Subcutaneous abdominal adipose tissue (tissue), 5 donors: ENCODE results near the gene ZNF669.
A peak's percentile ranks its signal among the peaks of the same experiment; 100 is the strongest.

Source experiments
- H3K27ac ChIP-seq: one replicate; pipeline ENCODE4 v1.7.0; 2013; ENCODE audit warnings: low read depth, mild to moderate bottlenecking, inconsistent platforms, low read length, moderate library complexity
- H3K27me3 ChIP-seq, 5 donors: one replicate each; pipeline ENCODE4 v1.7.0; 2013; ENCODE audit warnings: low read length in 5 of 5, inconsistent platforms in 1 of 5; ENCODE audit not compliant: control insufficient read depth in 5 of 5, insufficient read depth in 4 of 5
- H3K36me3 ChIP-seq, 5 donors: one replicate each; pipeline ENCODE4 v1.7.0; 2013; ENCODE audit warnings: low read length in 5 of 5; ENCODE audit not compliant: control insufficient read depth in 5 of 5, insufficient read depth in 5 of 5
- H3K4me1 ChIP-seq, 5 donors: one replicate each; pipeline ENCODE4 v1.7.0; 2013; ENCODE audit warnings: low read length in 5 of 5, mild to moderate bottlenecking in 3 of 5, moderate library complexity in 1 of 5; ENCODE audit not compliant: control insufficient read depth in 5 of 5, insufficient read depth in 5 of 5
- H3K4me3 ChIP-seq, 5 donors: one replicate each; pipeline ENCODE4 v1.7.0; 2013; ENCODE audit warnings: low read length in 5 of 5, low read depth in 1 of 5
- H3K9ac ChIP-seq, 5 donors: one replicate each; pipeline ENCODE4 v1.7.0; 2013; ENCODE audit warnings: low read length in 5 of 5, mild to moderate bottlenecking in 4 of 5, moderate library complexity in 3 of 5
- H3K9me3 ChIP-seq, 5 donors: one replicate each; pipeline ENCODE4 v1.7.0; 2013; ENCODE audit warnings: low read length in 5 of 5; ENCODE audit not compliant: control insufficient read depth in 5 of 5
- donor health status: healthy.
- donor health status: healthy.
- donor health status: healthy.
- donor health status: healthy.
- donor health status: healthy.

Gene ZNF669

DNA sequence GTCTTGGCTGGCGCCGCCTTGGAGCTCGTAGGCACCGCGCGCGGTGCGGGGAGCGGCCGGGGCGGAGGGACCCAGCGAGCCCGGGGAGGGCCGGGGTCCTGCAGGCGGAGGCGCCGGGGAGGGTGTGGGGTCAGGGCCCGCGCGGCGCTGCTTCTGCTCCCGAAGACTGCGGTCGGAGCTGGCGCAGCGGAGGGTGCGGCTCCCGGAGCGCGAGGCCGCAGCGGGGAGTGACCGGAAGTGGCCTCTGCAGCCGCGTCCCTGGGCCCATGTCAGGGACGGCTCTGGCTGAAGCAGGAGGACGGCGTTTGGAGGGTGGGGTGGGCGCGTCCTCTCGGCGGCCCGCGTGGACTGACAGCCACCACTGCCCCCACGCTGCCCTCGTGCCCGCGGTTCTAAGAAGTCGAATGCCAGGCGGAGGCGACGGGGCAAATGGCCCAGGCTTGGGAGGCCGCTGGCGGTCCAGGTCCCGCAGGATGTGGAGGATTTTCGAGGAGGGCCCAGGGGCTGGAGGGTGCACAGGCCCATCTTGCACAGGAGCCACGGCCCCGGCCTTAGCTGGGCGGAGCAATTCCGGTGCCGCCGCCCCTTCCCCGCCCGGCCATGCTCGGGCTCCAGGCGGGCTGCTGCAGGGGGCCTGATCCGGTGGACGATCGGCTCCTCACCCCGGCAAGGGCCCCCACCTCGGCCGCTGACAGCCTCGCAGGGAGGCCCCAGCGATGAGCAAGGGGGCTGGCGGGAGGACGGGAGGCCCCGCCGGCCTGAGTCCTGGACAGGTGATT lies 7.7 kb upstream of the ZNF669 start:
- Histone ChIP-seq H3K9me3 (no peaks in the 10 kb centered on the region), H3K27ac (peak overlapping the region; percentile 57), H3K36me3 (no peaks in the 10 kb centered on the region), H3K27me3 (no peaks in the 10 kb centered on the region), H3K9ac (peak overlapping the region in 4 of 5 donors; percentile 68 to 73 (median 73)), H3K4me3 (peak overlapping the region in 4 of 5 donors; percentile 64 to 71 (median 68)), H3K4me1 (peaks cover 2 to 25% (median 22%) of the 10 kb centered on the region in 5 donors)

DNA sequence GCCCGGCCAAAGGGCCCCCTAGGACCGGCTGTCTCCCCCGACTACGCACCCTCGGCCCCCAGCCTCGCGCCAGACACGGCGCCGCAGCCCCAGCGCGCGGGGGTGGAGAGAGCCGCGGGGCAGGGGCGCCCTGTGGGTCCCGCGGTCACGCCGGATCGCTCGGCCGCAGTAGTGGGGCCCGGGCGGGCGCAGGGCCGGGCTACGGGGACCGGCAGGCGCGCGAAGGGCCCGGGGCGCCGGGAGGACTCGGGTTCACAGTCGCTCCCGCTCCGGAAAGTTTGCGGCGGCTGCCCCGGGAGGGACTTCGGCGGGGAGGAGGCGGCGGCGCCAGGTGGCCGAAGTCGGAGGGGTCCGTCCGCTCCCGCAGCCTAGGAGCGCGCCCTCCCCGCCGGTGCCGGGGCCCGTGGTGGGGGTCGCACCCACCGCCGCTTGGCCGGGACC lies 7.1 kb upstream of the ZNF669 start:
- Histone ChIP-seq H3K4me1 (peaks cover 2 to 25% (median 22%) of the 10 kb centered on the region in 5 donors), H3K9ac (peak overlapping the region in 4 of 5 donors; percentile 66 to 75 (median 73)), H3K4me3 (peak overlapping the region in 4 of 5 donors; percentile 64 to 71 (median 68)), H3K36me3 (no peaks in the 10 kb centered on the region), H3K27me3 (no peaks in the 10 kb centered on the region), H3K9me3 (no peaks in the 10 kb centered on the region), H3K27ac (peak overlapping the region; percentile 57)

DNA sequence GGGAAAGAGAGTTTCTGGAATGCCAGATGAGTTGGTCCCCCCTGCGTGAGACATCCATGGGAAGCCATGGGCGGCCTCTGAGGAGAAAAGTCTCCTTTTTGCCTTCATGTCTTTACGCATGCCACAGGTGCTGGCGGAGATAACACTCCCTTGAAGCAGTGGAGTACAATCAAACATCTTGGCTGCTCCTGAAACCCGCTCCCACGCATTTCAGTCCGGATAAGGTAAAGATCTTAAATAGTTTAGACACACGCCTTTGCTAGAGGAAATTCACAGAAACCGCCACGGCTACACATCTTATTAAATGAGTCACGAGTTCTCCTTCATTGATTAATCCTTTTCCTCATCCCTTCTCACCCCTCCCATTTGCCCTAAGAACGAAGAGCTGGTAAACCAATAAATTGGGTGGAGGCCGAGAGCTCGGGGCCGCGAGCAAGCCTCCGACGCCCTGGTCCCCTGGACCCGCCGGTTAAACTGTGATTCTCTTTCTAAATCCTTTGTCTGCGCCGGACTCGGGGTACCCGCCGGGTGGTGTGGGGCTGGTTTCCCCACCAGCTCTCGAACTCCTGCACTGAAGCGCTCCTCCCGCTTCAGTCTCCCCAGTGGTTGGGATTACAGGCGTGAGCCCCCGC lies 6.6 kb upstream of the ZNF669 start:
- no peaks in the 10 kb centered on the region for H3K36me3 ChIP-seq
- H3K4me3 ChIP-seq, result peak overlapping the region; percentile 36 to 71 (median 66)
- H3K9ac ChIP-seq, result peak overlapping the region in 4 of 5 donors; percentile 66 to 75 (median 73)
- no peaks in the 10 kb centered on the region for H3K27me3 ChIP-seq
- peak overlapping the region; percentile 57 for H3K27ac ChIP-seq
- no peaks in the 10 kb centered on the region for H3K9me3 ChIP-seq
- H3K4me1 ChIP-seq, result peaks cover 2 to 25% (median 22%) of the 10 kb centered on the region in 5 donors

DNA sequence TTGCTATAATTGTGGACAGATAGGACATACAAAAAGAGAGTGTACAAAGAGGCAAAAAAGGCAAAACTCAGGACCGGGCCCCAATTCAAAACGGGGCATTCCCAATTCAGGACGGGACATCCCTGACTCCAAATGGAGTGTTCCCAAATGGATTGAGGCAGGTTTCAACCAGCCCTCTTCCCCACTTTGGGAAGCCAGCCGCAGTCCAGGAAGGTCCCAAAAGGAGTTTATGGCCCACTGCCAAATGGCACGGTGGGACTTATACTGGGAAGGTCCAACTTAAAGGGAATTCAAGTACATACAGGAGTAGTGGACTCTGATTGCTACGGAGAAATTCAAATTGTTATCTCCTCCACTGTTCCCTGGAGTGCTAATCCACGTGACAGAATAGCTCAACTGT lies 3.5 kb upstream of the ZNF669 start:
- Histone ChIP-seq H3K9me3 (no peaks in the 10 kb centered on the region), H3K36me3 (no peaks in the 10 kb centered on the region), H3K9ac (no peak overlapping the region), H3K4me1 (peaks cover 2 to 41% (median 35%) of the 10 kb centered on the region in 5 donors), H3K27ac (no peak overlapping the region), H3K27me3 (no peaks in the 10 kb centered on the region), H3K4me3 (no peak overlapping the region)

DNA sequence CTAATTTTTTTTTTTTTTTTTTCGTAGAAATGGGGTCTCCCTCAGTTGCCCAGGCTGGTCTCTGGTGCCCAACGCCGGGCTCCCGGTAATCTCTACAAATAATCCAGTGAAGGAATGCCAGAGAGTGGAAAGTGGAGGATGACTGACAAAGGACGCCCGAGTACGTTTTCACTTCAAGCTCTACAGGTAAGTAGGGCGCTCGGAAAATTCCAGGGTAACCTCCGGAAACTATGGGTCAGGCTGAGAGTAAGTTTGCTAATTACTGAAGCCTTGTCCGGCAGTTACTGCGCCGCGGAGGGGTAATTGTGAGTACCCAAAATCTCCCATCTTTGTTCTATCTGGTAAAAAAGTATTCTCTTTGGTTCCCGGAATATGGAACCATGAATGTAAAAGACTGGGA lies 1.8 kb upstream of the ZNF669 start:
- Histone ChIP-seq H3K36me3 (peaks cover 9 to 11% (median 10%) of the 10 kb centered on the region in 5 donors), H3K27me3 (no peaks in the 10 kb centered on the region), H3K9ac (no peak overlapping the region), H3K4me3 (no peak overlapping the region), H3K27ac (no peak overlapping the region), H3K4me1 (peaks cover 0 to 28% (median 26%) of the 10 kb centered on the region in 5 donors), H3K9me3 (peaks cover 2 to 11% (median 7%) of the 10 kb centered on the region in 5 donors)

DNA sequence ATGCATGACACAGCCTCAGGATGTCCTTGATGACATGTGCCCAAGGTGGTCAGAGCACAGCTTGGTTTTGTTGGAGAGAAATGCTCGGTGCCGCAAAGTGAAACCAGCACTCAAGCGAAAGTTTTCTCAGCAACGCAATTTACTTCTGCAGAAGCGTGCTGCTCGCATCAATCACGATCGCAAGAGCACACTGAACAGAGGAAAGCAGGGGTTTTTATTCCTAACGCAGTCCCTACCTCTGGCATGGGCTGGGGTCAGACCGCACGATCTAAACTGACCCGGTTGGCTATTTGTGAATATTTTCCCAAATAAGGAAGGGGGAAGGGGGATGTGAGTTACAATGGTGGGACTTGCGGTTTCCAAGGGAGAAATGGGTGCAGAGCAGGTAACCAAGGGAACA lies 809 bp upstream of the ZNF669 start:
- Histone ChIP-seq H3K9ac (peak overlapping the region in 1 of 5 donors; percentile 47), H3K4me3 (peak overlapping the region; percentile 83 to 98 (median 97)), H3K9me3 (peaks cover 5 to 18% (median 15%) of the 10 kb centered on the region in 5 donors), H3K36me3 (peaks cover 18 to 20% (median 20%) of the 10 kb centered on the region in 5 donors), H3K27ac (no peak overlapping the region), H3K27me3 (no peaks in the 10 kb centered on the region), H3K4me1 (peaks cover 0 to 22% (median 20%) of the 10 kb centered on the region in 5 donors)

DNA sequence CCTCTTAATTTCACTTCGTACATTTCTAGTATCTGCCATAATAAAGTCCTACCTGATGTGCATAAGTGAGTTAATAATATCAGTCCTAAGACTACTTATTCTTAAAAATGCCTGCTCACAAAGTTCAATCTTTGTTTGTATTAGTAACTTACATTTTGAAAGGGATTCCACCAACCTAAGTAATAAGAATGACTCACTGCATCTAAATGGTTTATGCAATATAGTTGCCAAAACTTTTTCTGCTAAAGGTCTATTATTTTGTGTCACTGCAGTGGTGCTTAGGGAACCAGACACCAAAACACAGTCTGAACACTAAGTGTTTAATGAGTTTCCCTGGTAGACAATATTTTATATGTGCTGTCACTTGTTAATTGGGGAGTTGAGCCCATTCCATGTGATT lies 1.8 kb downstream of the ZNF669 start:
- Histone ChIP-seq H3K9me3 (peaks cover 5 to 38% (median 21%) of the 10 kb centered on the region in 5 donors), H3K27ac (no peak overlapping the region), H3K9ac (no peak overlapping the region), H3K36me3 (peaks cover 21 to 25% (median 24%) of the 10 kb centered on the region in 5 donors), H3K4me3 (no peak overlapping the region), H3K27me3 (no peaks in the 10 kb centered on the region), H3K4me1 (peaks cover 0 to 22% (median 20%) of the 10 kb centered on the region in 5 donors)

DNA sequence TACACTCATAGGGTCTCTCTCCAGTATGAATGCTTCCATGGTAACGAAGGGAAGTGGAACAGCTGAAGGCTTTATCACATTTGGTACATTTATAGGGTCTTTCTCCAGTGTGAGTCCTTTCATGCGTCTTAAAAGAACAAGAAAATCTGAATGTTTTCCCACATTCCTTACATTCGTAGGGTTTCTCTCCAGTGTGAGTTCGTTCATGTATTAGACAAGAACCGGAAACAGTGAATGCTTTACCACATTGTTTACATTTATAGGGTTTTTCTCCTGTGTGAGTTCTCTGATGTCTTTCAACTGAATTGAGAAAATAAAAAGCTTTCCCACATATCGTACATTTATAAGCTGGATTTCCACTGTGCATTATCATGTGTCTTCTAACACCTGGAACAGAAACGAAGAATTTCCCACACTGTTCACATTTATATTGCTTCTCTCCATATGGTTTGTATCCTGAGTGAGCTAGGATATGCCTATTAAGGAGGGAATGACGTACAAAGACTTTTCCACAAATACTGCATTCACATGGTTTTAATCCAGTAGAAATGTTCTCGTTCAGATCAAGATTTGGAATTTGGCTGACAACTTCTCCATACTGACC lies 3.4 kb downstream of the ZNF669 start:
- Histone ChIP-seq H3K27me3 (no peaks in the 10 kb centered on the region), H3K4me3 (peak overlapping the region in 2 of 5 donors; percentile 10 to 42), H3K9me3 (peaks cover 5 to 52% (median 36%) of the 10 kb centered on the region in 5 donors), H3K27ac (no peak overlapping the region), H3K4me1 (peaks cover 0 to 22% (median 20%) of the 10 kb centered on the region in 5 donors), H3K36me3 (peaks cover 24 to 31% (median 28%) of the 10 kb centered on the region in 5 donors), H3K9ac (no peak overlapping the region)

DNA sequence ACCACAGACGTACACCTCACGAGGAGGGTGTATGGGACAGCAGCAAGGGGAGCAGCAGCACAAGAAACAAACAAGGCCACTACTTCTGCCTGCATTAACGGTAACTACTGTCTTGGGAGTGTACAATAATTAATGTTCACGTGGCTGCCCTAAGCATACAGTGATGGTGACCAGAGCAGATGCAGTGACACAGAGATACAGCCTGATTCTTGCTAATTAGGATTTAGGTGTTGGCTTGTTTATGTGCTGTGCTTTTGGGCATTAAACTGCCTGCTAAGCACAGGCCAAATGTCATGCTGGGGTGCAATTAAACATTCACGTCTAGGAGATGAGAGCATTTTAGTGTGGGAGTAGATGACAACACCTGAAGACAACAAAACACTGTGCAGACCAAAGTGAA lies 7.2 kb downstream of the ZNF669 start:
- Histone ChIP-seq H3K36me3 (peaks cover 23 to 30% (median 28%) of the 10 kb centered on the region in 5 donors), H3K27ac (no peak overlapping the region), H3K9me3 (peaks cover 5 to 51% (median 32%) of the 10 kb centered on the region in 5 donors), H3K9ac (no peak overlapping the region), H3K4me3 (peak overlapping the region in 1 of 5 donors; percentile 16), H3K4me1 (no peaks in the 10 kb centered on the region), H3K27me3 (no peaks in the 10 kb centered on the region)
